ENCODE measurements around the gene FILIP1L.

GRCh38 chr3:100005665-100006393 is 108.5 kb downstream of the FILIP1L start:
- TF ChIP-seq MAX (IDR thresholded peaks at IDR 0.05; ENCODE audit: low read depth) (no peak), POLR2AphosphoS5 (IDR thresholded peaks at IDR 0.05; ENCODE audit: low read depth, low read length) (no peak), CTCF (IDR thresholded peaks at IDR 0.05) (no peak), RFX5 (IDR thresholded peaks at IDR 0.05; ENCODE audit: low read length) (no peak), GABPA (IDR thresholded peaks at IDR 0.05; ENCODE audit: low read depth) (no peak), RCOR1 (IDR thresholded peaks at IDR 0.05; ENCODE audit: low read length) (no peak), REST (IDR thresholded peaks at IDR 0.05; ENCODE audit: low read depth, low read length) (no peak), GATA2 (CRISPR knock-in tag; IDR thresholded peaks at IDR 0.05) (no peak), EZH2phosphoT487 (IDR thresholded peaks at IDR 0.05; ENCODE audit: borderline replicate concordance, low read depth) (no peak), NRF1 (IDR thresholded peaks at IDR 0.05; ENCODE audit: low read depth, low read length) (no peak), SIN3A (IDR thresholded peaks at IDR 0.05; ENCODE audit: borderline replicate concordance, low read depth, low read length) (no peak), EP300 (IDR thresholded peaks at IDR 0.05; ENCODE audit: borderline replicate concordance in 1 of 2, low read depth in 1 of 2, low read length in 1 of 2) (no peak), USF1 (IDR thresholded peaks at IDR 0.05; ENCODE audit: borderline replicate concordance, low read depth) (no peak)

Measured in SK-N-SH (cell line).